ENCODE results near the gene CD70. TPM values are rescaled to one million over a fixed set of nuclear protein-coding genes. Genes with fewer than 3 reads are reported as not detected.
"Not testable (repeated sequence)": the region's sequence is repeated elsewhere in the genome, so short reads cannot be mapped to it uniquely, and the experiment has no call there.

CD70 gene
- total RNA-seq, 1 experiment from 2014 or later = 13.4 TPM

DNA sequence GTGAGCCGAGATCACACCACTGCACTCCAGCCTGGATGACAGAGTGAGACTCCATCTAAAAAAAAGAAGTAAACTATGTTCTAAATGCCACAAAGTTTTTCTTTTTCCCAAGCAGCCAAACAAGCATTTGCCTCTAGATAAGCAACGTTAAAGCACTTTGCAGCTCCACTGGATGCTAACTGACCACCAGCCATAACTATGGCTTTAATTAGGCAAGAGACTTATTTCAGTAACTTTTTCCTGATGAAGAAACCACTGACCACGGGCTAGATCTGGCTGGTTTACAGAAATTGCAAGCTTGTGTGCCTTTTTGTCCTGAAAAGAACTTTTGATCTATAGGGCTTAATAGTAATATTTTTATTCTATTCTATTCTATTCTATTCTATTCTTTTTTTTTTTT lies 22.1 kb downstream of the CD70 start:
- TF ChIP-seq, protein P1, sequence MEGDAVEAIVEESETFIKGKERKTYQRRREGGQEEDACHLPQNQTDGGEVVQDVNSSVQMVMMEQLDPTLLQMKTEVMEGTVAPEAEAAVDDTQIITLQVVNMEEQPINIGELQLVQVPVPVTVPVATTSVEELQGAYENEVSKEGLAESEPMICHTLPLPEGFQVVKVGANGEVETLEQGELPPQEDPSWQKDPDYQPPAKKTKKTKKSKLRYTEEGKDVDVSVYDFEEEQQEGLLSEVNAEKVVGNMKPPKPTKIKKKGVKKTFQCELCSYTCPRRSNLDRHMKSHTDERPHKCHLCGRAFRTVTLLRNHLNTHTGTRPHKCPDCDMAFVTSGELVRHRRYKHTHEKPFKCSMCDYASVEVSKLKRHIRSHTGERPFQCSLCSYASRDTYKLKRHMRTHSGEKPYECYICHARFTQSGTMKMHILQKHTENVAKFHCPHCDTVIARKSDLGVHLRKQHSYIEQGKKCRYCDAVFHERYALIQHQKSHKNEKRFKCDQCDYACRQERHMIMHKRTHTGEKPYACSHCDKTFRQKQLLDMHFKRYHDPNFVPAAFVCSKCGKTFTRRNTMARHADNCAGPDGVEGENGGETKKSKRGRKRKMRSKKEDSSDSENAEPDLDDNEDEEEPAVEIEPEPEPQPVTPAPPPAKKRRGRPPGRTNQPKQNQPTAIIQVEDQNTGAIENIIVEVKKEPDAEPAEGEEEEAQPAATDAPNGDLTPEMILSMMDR (IDR thresholded peaks at IDR 0.05; ENCODE audit: unreplicated experiment) = no peak
- ChIA-PET POLR2A (no interaction called here), CTCF (no interaction called here)
- Mint-ChIP-seq H3K9me3 (ENCODE audit: unreplicated experiment) (peaks cover 18% of the 10 kb centered on the region), H3K4me1 (ENCODE audit: insufficient read depth, unreplicated experiment) (no peaks in the 10 kb centered on the region), H3K4me3 (ENCODE audit: unreplicated experiment) (no peak overlapping the region), H3K27ac (ENCODE audit: low read depth, unreplicated experiment) (no peak overlapping the region), H3K27me3 (ENCODE audit: insufficient read depth, unreplicated experiment) (no peaks in the 10 kb centered on the region), H3K36me3 (ENCODE audit: insufficient read depth, unreplicated experiment) (no peaks in the 10 kb centered on the region)
- no TSS peak for BruUV-seq (replicated peaks)
- intact Hi-C loops (cut with micrococcal nuclease) = no loop called here
- DNase-seq (ENCODE audit: unreplicated experiment) = no peak

DNA sequence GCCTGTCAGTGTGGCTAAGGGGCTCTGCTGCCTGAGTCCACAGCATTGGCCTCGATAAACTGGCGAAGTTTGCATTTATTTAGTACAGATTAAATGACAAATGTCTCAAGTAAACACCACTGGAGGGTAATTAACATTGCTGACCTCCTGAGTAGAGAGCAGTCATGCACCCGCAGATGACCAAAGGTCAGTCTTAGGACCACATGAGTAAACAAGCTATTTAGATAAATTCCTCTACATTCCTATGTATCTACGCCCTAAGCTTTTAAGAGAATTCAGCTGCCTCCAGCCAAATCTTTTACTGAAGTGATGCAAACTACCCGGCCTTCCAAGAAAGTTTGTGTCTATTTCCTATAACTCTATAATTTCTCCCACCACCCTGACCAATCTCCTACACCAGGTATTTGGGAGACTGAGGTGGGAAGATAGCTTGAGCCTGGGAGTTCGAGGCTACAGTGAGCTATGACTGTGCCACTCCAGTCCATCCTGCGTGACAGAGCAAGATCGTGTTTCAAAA lies 22.9 kb downstream of the CD70 start:
- no TSS peak for BruUV-seq (replicated peaks)
- intact Hi-C loops (cut with micrococcal nuclease) = no loop called here
- H3K4me1 Mint-ChIP-seq (ENCODE audit: insufficient read depth, unreplicated experiment) = no peaks in the 10 kb centered on the region
- peaks cover 18% of the 10 kb centered on the region for H3K9me3 Mint-ChIP-seq (ENCODE audit: unreplicated experiment)
- no peaks in the 10 kb centered on the region for H3K27me3 Mint-ChIP-seq (ENCODE audit: insufficient read depth, unreplicated experiment)
- TF ChIP-seq, protein P1 (IDR thresholded peaks at IDR 0.05; ENCODE audit: unreplicated experiment) = no peak
- POLR2A ChIA-PET = interaction anchor here (0.6 kb wide), 1 partner anchor 213 kb away, joined by 5 read pairs; no protein-coding TSS in a partner anchor
- DNase-seq (ENCODE audit: unreplicated experiment) = no peak
- H3K27ac Mint-ChIP-seq (ENCODE audit: low read depth, unreplicated experiment) = no peak overlapping the region
- no peak overlapping the region for H3K4me3 Mint-ChIP-seq (ENCODE audit: unreplicated experiment)
- CTCF ChIA-PET = no interaction called here
- no peaks in the 10 kb centered on the region for H3K36me3 Mint-ChIP-seq (ENCODE audit: insufficient read depth, unreplicated experiment)

DNA sequence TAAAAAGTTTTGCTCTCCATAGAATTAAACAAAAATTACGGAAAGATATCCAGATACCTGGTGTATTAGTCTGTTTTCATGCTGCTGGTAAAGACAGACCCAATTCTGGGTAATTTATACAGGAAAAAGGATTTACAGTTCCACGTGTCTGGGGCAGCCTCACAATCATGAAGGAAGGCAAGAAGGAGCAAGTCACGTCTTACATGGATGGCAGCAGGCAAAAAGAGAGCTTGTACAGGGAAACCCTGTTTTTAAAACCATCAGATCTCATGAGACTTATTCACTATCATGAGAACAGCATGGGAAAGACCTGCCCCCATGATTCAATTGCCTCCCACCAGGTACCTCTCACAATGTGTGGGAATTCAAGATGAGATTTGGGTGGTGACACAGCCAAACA lies 24.2 kb downstream of the CD70 start:
- BruUV-seq (replicated peaks) = not testable (repeated sequence)
- CTCF ChIA-PET = interaction anchor here (0.9 kb wide), 1 partner anchor 65 kb away, joined by 3 read pairs; no protein-coding TSS in a partner anchor

DNA sequence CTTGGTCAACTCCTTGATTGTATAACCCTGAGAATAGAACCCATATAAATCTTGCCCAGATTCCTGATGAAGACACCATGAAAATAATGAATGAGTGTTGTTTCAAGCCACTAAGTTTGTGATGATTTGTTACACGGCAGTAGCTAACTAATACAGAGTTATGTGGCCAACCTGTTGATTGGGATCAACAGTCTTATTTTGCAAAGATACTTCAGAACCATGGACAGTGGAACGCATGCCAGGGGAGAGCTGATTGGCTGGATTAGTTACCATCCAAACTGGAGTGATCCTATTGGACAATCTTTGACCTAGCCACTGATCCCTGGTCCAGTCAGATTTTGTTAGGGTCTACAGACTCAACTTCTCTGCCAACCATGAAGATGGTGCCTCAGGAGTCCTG lies 26.6 kb downstream of the CD70 start:
- Mint-ChIP-seq H3K27me3 (ENCODE audit: insufficient read depth, unreplicated experiment) (no peaks in the 10 kb centered on the region), H3K9me3 (ENCODE audit: unreplicated experiment) (peaks cover 9% of the 10 kb centered on the region), H3K4me1 (ENCODE audit: insufficient read depth, unreplicated experiment) (no peaks in the 10 kb centered on the region), H3K4me3 (ENCODE audit: unreplicated experiment) (no peak overlapping the region), H3K27ac (ENCODE audit: low read depth, unreplicated experiment) (no peak overlapping the region), H3K36me3 (ENCODE audit: insufficient read depth, unreplicated experiment) (no peaks in the 10 kb centered on the region)
- CTCF ChIA-PET = interaction anchor here (0.7 to 2.7 kb wide), 6 partner anchors 11 to 69 kb away, joined by 3 to 25 read pairs (median 8); no protein-coding TSS in a partner anchor
- BruUV-seq (replicated peaks) = no TSS peak
- TF ChIP-seq, protein P1 (IDR thresholded peaks at IDR 0.05; ENCODE audit: unreplicated experiment) = no peak
- POLR2A ChIA-PET = interaction anchor here (0.9 to 1.4 kb wide), 3 partner anchors 13 to 26 kb away, joined by 3 to 6 read pairs (median 5); no protein-coding TSS in a partner anchor
- peak; percentile 66 for DNase-seq (ENCODE audit: unreplicated experiment)
- intact Hi-C loops (cut with micrococcal nuclease) = loop anchor here (5.0 kb wide), 1 partner anchor 47 kb away; no protein-coding TSS in a partner anchor

More for the DNA sequence above, 24.2 kb downstream of the CD70 start:
- POLR2A ChIA-PET; H3K27ac Mint-ChIP-seq (ENCODE audit: low read depth, unreplicated experiment); DNase-seq (ENCODE audit: unreplicated experiment); intact Hi-C loops (cut with micrococcal nuclease); H3K4me3 Mint-ChIP-seq (ENCODE audit: unreplicated experiment); H3K4me1 Mint-ChIP-seq (ENCODE audit: insufficient read depth, unreplicated experiment); H3K27me3 Mint-ChIP-seq (ENCODE audit: insufficient read depth, unreplicated experiment); H3K36me3 Mint-ChIP-seq (ENCODE audit: insufficient read depth, unreplicated experiment): not testable (repeated sequence)
- H3K9me3 Mint-ChIP-seq (ENCODE audit: unreplicated experiment) = peaks cover 18% of the 10 kb centered on the region

Data from MCF 10A (cell line).